ENCODE results near the gene LCN2. TPM values are rescaled to one million over a fixed set of nuclear protein-coding genes. Genes with fewer than 3 reads are reported as not detected.

LCN2 gene
- total RNA-seq, 2 experiments from 2014 or later = not detected

- Mint-ChIP-seq H3K9me3 (no peaks in the 10 kb centered on the region), H3K4me1 (ENCODE audit: low read depth) (peaks cover 24% of the 10 kb centered on the region), H3K4me3 (peak within 1 kb of the TSS; percentile 74), H3K27ac (peak within 1 kb of the TSS; percentile 82), H3K36me3 (peaks cover 10% of the 10 kb centered on the region), H3K27me3 (no peaks in the 10 kb centered on the region)
- CTCF ChIA-PET = interaction anchor here (0.6 to 2.7 kb wide), 10 partner anchors 13 to 425 kb away, joined by 3 to 9 read pairs (median 4); partner anchors contain the start of gene TOR2A
- peak; percentile 97 for DNase-seq
- POLR2A ChIA-PET = interaction anchor here (0.7 to 4.1 kb wide), 3 partner anchors 24 to 33 kb away, joined by 4 to 19 read pairs (median 4); partner anchors contain the start of genes CIZ1 and PTGES2
- intact Hi-C loops (cut with micrococcal nuclease) = loop anchor here (1.0 kb wide), 3 partner anchors 32 to 116 kb away; partner anchors contain the start of genes DNM1, GOLGA2 and SWI5
Measured at GRCh38 chr9:128159784-128160602, 10.7 kb downstream of the LCN2 start, which contains the start of gene BBLN. Gene BBLN, plus strand, starts transcription at chr9:128160265. Its CDS starts 143 bp downstream, at chr9:128160408.

DNA sequence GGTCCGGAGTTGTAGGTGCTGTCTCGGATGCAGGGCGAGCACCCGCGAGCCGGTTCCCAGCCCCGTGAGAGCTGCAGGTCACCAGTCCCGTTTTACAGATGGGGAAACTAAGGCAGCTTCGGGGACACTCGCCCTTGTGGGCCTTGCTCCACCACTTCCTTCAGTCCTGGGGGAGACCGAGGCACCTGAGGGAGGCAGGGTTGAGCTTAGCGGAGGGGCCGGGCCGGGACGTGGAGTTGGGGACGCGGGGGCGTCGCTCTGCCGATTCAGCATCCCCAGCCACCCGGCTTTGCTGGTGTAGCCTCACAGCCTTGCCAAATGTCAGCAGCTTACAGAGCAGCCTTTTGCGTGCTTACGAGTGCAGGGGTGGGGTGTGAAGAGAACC, 11.3 kb downstream of the LCN2 start:
- Mint-ChIP-seq H3K36me3 (peaks cover 10% of the 10 kb centered on the region), H3K4me1 (ENCODE audit: low read depth) (peaks cover 24% of the 10 kb centered on the region), H3K27ac (peak overlapping the region; percentile 79), H3K27me3 (no peaks in the 10 kb centered on the region), H3K9me3 (no peaks in the 10 kb centered on the region), H3K4me3 (peak overlapping the region; percentile 74)
- intact Hi-C loops (cut with micrococcal nuclease) = loop anchor here (1.0 kb wide), 3 partner anchors 32 to 116 kb away; partner anchors contain the start of genes DNM1, GOLGA2 and SWI5
- ChIA-PET POLR2A (interaction anchor here (0.7 to 4.1 kb wide), 2 partner anchors 31 to 33 kb away, joined by 4 to 19 read pairs; partner anchors contain the start of genes CIZ1 and PTGES2), CTCF (interaction anchor here (0.6 to 2.7 kb wide), 6 partner anchors 13 to 217 kb away, joined by 3 to 9 read pairs (median 4); no protein-coding TSS in a partner anchor)
- DNase-seq = peak; percentile 70

GRCh38 chr9:128161215-128161902, 12.1 kb downstream of the LCN2 start:
- intact Hi-C loops (cut with micrococcal nuclease) = no loop called here
- no peak for DNase-seq
- peak overlapping the region; percentile 74 for H3K4me3 Mint-ChIP-seq
- ChIA-PET POLR2A (interaction anchor here (0.7 to 4.1 kb wide), 3 partner anchors 30 to 290 kb away, joined by 3 to 19 read pairs (median 4); partner anchors contain the start of genes CIZ1 and PTGES2), CTCF (interaction anchor here (1.2 to 2.7 kb wide), 3 partner anchors 29 to 218 kb away, joined by 3 to 9 read pairs (median 7); no protein-coding TSS in a partner anchor)
- no peaks in the 10 kb centered on the region for H3K27me3 Mint-ChIP-seq
- peaks cover 24% of the 10 kb centered on the region for H3K4me1 Mint-ChIP-seq (ENCODE audit: low read depth)
- H3K36me3 Mint-ChIP-seq = peaks cover 13% of the 10 kb centered on the region
- no peaks in the 10 kb centered on the region for H3K9me3 Mint-ChIP-seq
- no peak overlapping the region for H3K27ac Mint-ChIP-seq

- Mint-ChIP-seq H3K27ac (peak overlapping the region; percentile 64), H3K4me3 (no peak overlapping the region), H3K36me3 (peaks cover 20% of the 10 kb centered on the region), H3K27me3 (no peaks in the 10 kb centered on the region), H3K9me3 (no peaks in the 10 kb centered on the region), H3K4me1 (ENCODE audit: low read depth) (peaks cover 24% of the 10 kb centered on the region)
- no peak for DNase-seq
- intact Hi-C loops (cut with micrococcal nuclease) = no loop called here
- POLR2A ChIA-PET = interaction anchor here (4.1 kb wide), 1 partner anchor 29 kb away, joined by 19 read pairs; the partner anchor contains the start of gene CIZ1
- CTCF ChIA-PET = interaction anchor here (0.8 to 1.5 kb wide), 2 partner anchors 12 to 28 kb away, joined by 3 read pairs; no protein-coding TSS in a partner anchor
Measured at GRCh38 chr9:128162215-128163026, 13.2 kb downstream of the LCN2 start.

DNA sequence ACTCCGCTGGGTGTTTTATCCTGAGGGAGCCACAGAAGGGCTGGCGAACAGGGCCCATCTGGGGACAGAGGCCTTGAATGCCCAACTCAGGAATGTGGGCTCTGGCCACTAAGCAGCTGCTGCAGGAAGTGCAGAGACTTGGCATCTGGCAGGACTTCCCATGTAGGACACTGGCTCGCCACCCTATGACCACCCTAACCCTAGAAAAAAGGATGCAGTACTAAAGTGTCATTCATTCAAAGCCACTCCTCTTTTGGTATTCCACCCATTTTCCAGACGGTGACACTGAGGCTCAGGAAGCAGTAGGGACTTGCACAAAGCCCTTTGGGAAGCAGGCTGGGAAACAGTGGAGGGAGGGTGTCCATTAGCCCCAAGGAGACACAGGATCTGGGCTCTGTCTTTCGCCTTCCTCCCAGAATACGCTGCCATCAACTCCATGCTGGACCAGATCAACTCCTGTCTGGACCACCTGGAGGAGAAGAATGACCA, 13.8 kb downstream of the LCN2 start:
- Mint-ChIP-seq H3K9me3 (no peaks in the 10 kb centered on the region), H3K4me1 (ENCODE audit: low read depth) (peaks cover 24% of the 10 kb centered on the region), H3K36me3 (peaks cover 20% of the 10 kb centered on the region), H3K27me3 (no peaks in the 10 kb centered on the region), H3K27ac (no peak overlapping the region), H3K4me3 (no peak overlapping the region)
- intact Hi-C loops (cut with micrococcal nuclease) = no loop called here
- no peak for DNase-seq
- POLR2A ChIA-PET = no interaction called here
- CTCF ChIA-PET = interaction anchor here (1.5 kb wide), 1 partner anchor 12 kb away, joined by 3 read pairs; no protein-coding TSS in a partner anchor

DNA sequence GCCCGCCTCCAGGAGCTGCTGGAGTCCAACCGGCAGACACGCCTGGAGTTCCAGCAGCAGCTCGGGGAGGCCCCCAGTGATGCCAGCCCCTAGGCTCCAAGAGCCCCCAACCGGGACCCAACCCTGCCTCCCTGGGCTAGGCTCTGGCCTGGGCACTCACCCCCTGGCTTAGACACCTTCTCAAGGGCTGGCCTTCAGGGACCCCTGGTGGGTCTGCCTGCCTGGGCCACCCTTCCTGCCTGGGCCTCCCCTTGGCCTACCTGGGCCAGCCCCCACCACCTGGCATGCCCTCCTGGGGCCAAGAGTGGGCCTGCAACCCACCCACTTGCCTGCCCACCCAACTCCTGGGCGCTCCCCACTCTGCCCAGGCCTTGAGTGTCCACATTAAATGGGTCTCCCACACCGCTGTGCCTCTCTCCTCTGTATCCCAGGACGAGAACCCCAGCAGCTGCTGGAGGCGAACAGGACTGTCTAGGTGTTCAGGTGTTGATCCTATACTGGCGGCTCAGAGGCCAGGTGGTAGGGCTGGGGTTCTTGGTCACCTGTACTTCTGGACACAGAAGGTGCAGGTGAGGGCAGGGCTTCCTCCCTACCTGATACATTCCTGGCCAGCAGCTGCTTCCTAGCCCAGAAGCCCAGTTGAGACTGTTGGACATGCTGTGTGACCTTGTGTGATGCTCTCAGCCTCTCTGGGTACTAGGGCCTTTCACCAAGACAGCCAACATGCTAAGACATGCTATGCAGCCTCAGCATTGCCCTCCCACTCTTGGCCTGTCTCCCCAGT, 14.5 kb downstream of the LCN2 start:
- peaks cover 23% of the 10 kb centered on the region for H3K36me3 Mint-ChIP-seq
- H3K27ac Mint-ChIP-seq = no peak overlapping the region

DNA sequence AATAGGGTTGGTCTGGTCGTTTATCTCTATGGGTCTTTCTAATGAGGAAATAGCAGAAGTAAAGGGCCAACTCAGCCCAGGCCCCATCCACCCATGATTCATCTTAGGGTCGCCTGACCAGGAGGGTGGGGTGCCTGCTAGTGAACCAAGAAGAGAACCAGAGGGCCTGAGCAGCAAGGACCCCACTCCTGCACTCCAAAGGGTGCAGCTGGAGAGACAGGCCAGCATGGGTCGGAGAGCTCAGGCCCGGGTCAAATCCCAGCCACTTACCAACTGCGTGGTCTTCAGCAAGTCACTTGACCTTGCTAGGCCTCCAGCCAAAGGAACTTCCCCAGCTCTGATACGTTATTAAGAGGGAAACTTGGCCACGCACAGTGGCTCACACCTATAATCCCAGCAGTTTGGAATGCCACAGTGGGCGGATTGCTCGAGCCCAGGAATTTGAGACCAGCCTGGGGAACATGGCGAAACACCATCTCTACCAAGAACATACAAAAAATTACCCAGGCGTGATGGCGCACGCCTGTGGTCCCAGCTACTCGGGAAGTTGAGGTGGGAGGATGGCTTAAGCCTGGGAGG, 15.1 kb downstream of the LCN2 start:
- CTCF ChIA-PET = interaction anchor here (0.7 kb wide), 1 partner anchor 13 kb away, joined by 3 read pairs; no protein-coding TSS in a partner anchor
- POLR2A ChIA-PET = no interaction called here

More for the DNA sequence above, 14.5 kb downstream of the LCN2 start:
- CTCF ChIA-PET = no interaction called here
- POLR2A ChIA-PET = no interaction called here
- Mint-ChIP-seq H3K9me3 (no peaks in the 10 kb centered on the region), H3K4me1 (ENCODE audit: low read depth) (peaks cover 24% of the 10 kb centered on the region), H3K4me3 (no peak overlapping the region), H3K27me3 (no peaks in the 10 kb centered on the region)
- DNase-seq = no peak
- intact Hi-C loops (cut with micrococcal nuclease) = no loop called here

GRCh38 chr9:128166169-128166568, 16.9 kb downstream of the LCN2 start:
- intact Hi-C loops (cut with micrococcal nuclease) = no loop called here
- ChIA-PET POLR2A (interaction anchor here (0.6 kb wide), 1 partner anchor 76 kb away, joined by 3 read pairs; no protein-coding TSS in a partner anchor), CTCF (interaction anchor here (1.8 kb wide), 1 partner anchor 18 kb away, joined by 6 read pairs; no protein-coding TSS in a partner anchor)
- DNase-seq = no peak
- no peak overlapping the region for H3K4me3 Mint-ChIP-seq
- H3K27me3 Mint-ChIP-seq = no peaks in the 10 kb centered on the region
- H3K36me3 Mint-ChIP-seq = peaks cover 26% of the 10 kb centered on the region
- H3K9me3 Mint-ChIP-seq = no peaks in the 10 kb centered on the region
- H3K4me1 Mint-ChIP-seq (ENCODE audit: low read depth) = peaks cover 14% of the 10 kb centered on the region
- H3K27ac Mint-ChIP-seq = no peak overlapping the region

More for the DNA sequence above, 15.1 kb downstream of the LCN2 start:
- Mint-ChIP-seq H3K4me1 (ENCODE audit: low read depth) (peaks cover 22% of the 10 kb centered on the region), H3K36me3 (peaks cover 26% of the 10 kb centered on the region), H3K27me3 (no peaks in the 10 kb centered on the region), H3K9me3 (no peaks in the 10 kb centered on the region), H3K4me3 (no peak overlapping the region), H3K27ac (no peak overlapping the region)
- DNase-seq = no peak
- intact Hi-C loops (cut with micrococcal nuclease) = no loop called here

DNA sequence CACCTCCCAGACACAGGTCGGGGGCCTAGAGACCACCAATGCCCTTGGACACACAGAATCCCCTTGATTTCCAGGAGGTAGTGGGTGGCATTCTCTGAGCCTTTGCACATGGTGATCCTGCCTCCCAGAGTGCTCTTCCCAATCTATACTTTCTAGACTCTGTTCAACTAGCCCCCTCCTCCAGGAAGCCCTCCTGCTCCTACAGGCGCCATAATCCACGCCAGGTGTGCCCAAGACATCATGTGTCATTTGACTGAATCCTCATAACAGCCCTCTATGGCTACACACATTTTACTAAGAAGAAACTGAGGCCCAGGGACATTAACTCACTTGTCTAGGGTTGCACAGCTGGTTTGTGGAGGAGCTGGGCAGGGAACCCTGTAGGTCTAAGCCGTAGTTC, 18.0 kb downstream of the LCN2 start:
- no peaks in the 10 kb centered on the region for H3K27me3 Mint-ChIP-seq
- H3K36me3 Mint-ChIP-seq = peaks cover 22% of the 10 kb centered on the region
- POLR2A ChIA-PET = no interaction called here
- intact Hi-C loops (cut with micrococcal nuclease) = no loop called here
- H3K9me3 Mint-ChIP-seq = no peaks in the 10 kb centered on the region
- no peak overlapping the region for H3K27ac Mint-ChIP-seq
- peaks cover 6% of the 10 kb centered on the region for H3K4me1 Mint-ChIP-seq (ENCODE audit: low read depth)
- no peak overlapping the region for H3K4me3 Mint-ChIP-seq
- no peak for DNase-seq
- CTCF ChIA-PET = interaction anchor here (1.8 kb wide), 1 partner anchor 17 kb away, joined by 6 read pairs; no protein-coding TSS in a partner anchor

DNA sequence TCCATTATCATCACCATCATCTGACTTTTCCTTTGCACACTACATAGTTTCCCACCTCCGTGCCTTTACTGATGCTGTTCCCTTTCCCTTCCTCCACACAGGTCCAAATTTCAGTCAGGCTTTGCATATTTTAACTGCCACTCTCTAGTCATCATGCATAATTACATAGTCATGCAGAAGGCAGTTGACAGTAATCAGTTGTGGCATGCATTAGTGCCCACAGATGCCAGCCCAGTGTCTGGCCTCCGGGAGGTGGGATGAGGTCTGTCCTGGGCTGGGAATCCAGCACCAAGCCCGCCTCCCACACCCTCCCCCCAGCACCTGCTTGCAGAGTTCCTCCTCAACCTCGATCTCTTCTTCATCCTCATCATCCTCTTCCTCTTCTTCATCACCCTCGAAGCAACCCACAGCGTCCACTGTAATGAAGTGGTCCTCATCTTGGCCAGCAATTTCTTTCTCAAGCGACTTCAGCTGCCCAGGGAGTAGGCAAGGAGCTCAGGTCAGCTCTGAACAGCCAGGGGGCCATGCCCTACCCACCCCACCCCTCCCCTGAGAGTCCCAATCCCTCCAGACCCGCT, 19.6 kb downstream of the LCN2 start:
- Mint-ChIP-seq H3K4me3 (no peak overlapping the region), H3K9me3 (no peaks in the 10 kb centered on the region), H3K27me3 (no peaks in the 10 kb centered on the region), H3K27ac (no peak overlapping the region), H3K36me3 (peaks cover 16% of the 10 kb centered on the region), H3K4me1 (ENCODE audit: low read depth) (no peaks in the 10 kb centered on the region)
- ChIA-PET POLR2A (no interaction called here), CTCF (no interaction called here)
- no peak for DNase-seq
- intact Hi-C loops (cut with micrococcal nuclease) = no loop called here
